Measurements from ENCODE around the gene DIP2C. TPM values are rescaled to one million over a fixed set of nuclear protein-coding genes. Genes with fewer than 3 reads are reported as not detected.
"Not testable (repeated sequence)": the region's sequence is repeated elsewhere in the genome, so short reads cannot be mapped to it uniquely, and the experiment has no call there.

Gene DIP2C
- total RNA-seq, 2 donors from 2014 or later: 21.1 to 23.8 TPM

- H3K9me3 ChIP-seq: no peaks in the 10 kb centered on the region
- peak overlapping the region; percentile 44 to 70 for H3K27ac ChIP-seq
- DNase-seq (ENCODE audit: low spot score): no peak
- no peak overlapping the region for H3K4me3 ChIP-seq
- peaks cover 0 to 33% of the 10 kb centered on the region in 2 donors for H3K4me1 ChIP-seq
- TF ChIP-seq, protein P1, sequence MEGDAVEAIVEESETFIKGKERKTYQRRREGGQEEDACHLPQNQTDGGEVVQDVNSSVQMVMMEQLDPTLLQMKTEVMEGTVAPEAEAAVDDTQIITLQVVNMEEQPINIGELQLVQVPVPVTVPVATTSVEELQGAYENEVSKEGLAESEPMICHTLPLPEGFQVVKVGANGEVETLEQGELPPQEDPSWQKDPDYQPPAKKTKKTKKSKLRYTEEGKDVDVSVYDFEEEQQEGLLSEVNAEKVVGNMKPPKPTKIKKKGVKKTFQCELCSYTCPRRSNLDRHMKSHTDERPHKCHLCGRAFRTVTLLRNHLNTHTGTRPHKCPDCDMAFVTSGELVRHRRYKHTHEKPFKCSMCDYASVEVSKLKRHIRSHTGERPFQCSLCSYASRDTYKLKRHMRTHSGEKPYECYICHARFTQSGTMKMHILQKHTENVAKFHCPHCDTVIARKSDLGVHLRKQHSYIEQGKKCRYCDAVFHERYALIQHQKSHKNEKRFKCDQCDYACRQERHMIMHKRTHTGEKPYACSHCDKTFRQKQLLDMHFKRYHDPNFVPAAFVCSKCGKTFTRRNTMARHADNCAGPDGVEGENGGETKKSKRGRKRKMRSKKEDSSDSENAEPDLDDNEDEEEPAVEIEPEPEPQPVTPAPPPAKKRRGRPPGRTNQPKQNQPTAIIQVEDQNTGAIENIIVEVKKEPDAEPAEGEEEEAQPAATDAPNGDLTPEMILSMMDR (IDR thresholded peaks at IDR 0.05): no peak
- H3K27me3 ChIP-seq: no peaks in the 10 kb centered on the region
- no peaks in the 10 kb centered on the region for H3K36me3 ChIP-seq
Measured at GRCh38 chr10:680146-680545, 9.3 kb downstream of the DIP2C start.

DNA sequence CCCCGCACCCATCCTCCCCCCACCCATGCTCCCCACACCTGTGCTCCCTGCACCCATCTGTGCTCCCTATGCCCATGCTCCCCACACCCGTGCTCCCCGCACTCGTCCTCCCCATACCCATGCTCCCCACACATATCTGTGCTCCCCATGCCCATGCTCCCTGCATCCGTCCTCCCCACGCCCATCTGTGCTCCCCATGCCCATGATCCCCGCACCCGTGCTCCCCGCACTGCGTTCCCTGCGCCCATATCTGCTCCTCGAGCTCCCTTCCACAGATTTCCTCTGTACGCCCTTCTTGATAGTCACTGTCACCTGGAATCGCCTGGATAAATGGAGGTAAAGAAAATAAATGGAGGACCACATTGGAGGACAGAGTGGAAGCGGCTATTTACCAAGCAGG is 9.9 kb downstream of the DIP2C start:
- DNase-seq (ENCODE audit: low spot score): no peak
- peaks cover 0 to 33% of the 10 kb centered on the region in 2 donors for H3K4me1 ChIP-seq
- peak overlapping the region; percentile 44 to 70 for H3K27ac ChIP-seq

GRCh38 chr10:678662-679005 is 10.8 kb downstream of the DIP2C start:
- not testable (repeated sequence) for H3K9me3 ChIP-seq; H3K27ac ChIP-seq; H3K36me3 ChIP-seq; H3K27me3 ChIP-seq; H3K4me3 ChIP-seq; DNase-seq (ENCODE audit: low spot score)
- peaks cover 0 to 35% of the 10 kb centered on the region in 2 donors for H3K4me1 ChIP-seq

More for the DNA sequence above, 9.9 kb downstream of the DIP2C start:
- Histone ChIP-seq H3K9me3 (no peaks in the 10 kb centered on the region), H3K27me3 (no peaks in the 10 kb centered on the region), H3K4me3 (no peak overlapping the region), H3K36me3 (no peaks in the 10 kb centered on the region)
- TF ChIP-seq, protein P1 (IDR thresholded peaks at IDR 0.05): no peak

- peak overlapping the region in 1 of 2 donors; percentile 6 for H3K27ac ChIP-seq
- DNase-seq (ENCODE audit: low spot score): no peak
- peaks cover 0 to 37% of the 10 kb centered on the region in 2 donors for H3K4me1 ChIP-seq
- no peaks in the 10 kb centered on the region for H3K36me3 ChIP-seq
- no peak overlapping the region for H3K4me3 ChIP-seq
- no peaks in the 10 kb centered on the region for H3K27me3 ChIP-seq
- no peaks in the 10 kb centered on the region for H3K9me3 ChIP-seq
- TF ChIP-seq, protein P1 (IDR thresholded peaks at IDR 0.05): no peak
Measured at GRCh38 chr10:677750-678661, 11.5 kb downstream of the DIP2C start.

- DNase-seq (ENCODE audit: low spot score): no peak
- peaks cover 0 to 40% of the 10 kb centered on the region in 2 donors for H3K4me1 ChIP-seq
- TF ChIP-seq, protein P1 (IDR thresholded peaks at IDR 0.05): no peak
- peak overlapping the region in 1 of 2 donors; percentile 33 for H3K27ac ChIP-seq
- H3K36me3 ChIP-seq: no peaks in the 10 kb centered on the region
- H3K4me3 ChIP-seq: no peak overlapping the region
- H3K9me3 ChIP-seq: no peaks in the 10 kb centered on the region
- no peaks in the 10 kb centered on the region for H3K27me3 ChIP-seq
Measured at GRCh38 chr10:677038-677437, 12.4 kb downstream of the DIP2C start.

GRCh38 chr10:676178-676577 is 13.3 kb downstream of the DIP2C start:
- H3K27ac ChIP-seq: no peak overlapping the region
- H3K27me3 ChIP-seq: no peaks in the 10 kb centered on the region
- DNase-seq (ENCODE audit: low spot score): no peak
- TF ChIP-seq, protein P1 (IDR thresholded peaks at IDR 0.05): no peak
- peaks cover 0 to 40% of the 10 kb centered on the region in 2 donors for H3K4me1 ChIP-seq
- no peak overlapping the region for H3K4me3 ChIP-seq
- no peaks in the 10 kb centered on the region for H3K9me3 ChIP-seq
- H3K36me3 ChIP-seq: no peaks in the 10 kb centered on the region
